Fibroblast of the aortic adventitia (primary cell): Measurements from ENCODE around the gene TEX38. TPM values are rescaled to one million over a fixed set of nuclear protein-coding genes. Genes with fewer than 3 reads are reported as not detected.
A peak's percentile ranks its signal among the peaks of the same experiment; 100 is the strongest.

Source experiments
- DNase-seq: peaks from one replicate; pipeline ENCODE4 v3.0.0-alpha.2; 2010; ENCODE audit warnings: low read depth
- H3K4me3 ChIP-seq: 2 replicates; pipeline ENCODE4 v1.5.1; 2011; ENCODE audit warnings: low read depth, mild to moderate bottlenecking, control low read depth, low read length, moderate library complexity
- CTCF ChIP-seq: IDR thresholded peaks from 2 replicates; pipeline ENCODE4 v1.5.1; 2011; ENCODE audit warnings: mild to moderate bottlenecking, low read length, control low read depth, inconsistent platforms; ENCODE audit not compliant: insufficient read depth
- total RNA-seq: library from RNA; depleted of rRNA; stranded (reverse); fragments of >200 nt; gene quantifications from 2 replicates; pipeline ENCODE4 v1.2.3, GENCODE V29; 2012; ENCODE audit warnings: low replicate concordance

TEX38 gene
- total RNA-seq, 1 donor, result not detected

- DNase-seq, result no peak
- TF ChIP-seq CTCF, result no peak
Observed at GRCh38 chr1:46686255-46686654, 14.6 kb downstream of the TEX38 start.

GRCh38 chr1:46687093-46687659 lies 15.5 kb downstream of the TEX38 start:
- H3K4me3 ChIP-seq, result no peak overlapping the region
- DNase-seq, result peak; percentile 89
- no peak for TF ChIP-seq CTCF

More at GRCh38 chr1:46686255-46686654, 14.6 kb downstream of the TEX38 start:
- H3K4me3 ChIP-seq, result no peak overlapping the region

DNA sequence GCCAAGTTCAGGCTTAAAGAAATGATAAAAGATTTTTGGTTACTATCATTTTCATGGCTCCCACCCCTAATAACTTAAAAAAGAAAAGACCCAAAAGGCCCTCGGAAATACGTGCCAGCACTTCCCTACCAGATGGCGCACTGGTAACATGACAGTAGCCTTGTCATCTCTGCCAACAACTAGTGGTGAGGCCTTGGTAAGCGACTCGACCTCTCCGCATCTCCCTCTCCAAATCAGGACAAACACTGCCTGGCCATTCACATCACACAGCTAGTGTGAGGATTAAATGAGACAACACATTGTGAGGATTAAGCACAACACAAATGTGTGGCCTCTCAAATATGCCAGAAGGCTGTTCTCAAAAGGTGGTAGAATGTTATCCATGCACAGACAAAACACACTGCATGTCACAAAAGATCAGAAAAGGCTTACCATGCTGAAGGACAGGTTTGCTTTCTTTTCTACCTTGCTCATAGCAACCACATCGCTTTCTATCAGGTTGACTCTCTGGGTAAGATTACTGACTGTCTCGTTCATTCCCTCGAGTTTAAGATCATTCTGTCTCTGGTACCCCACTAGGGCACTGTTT lies 16.4 kb downstream of the TEX38 start:
- no peak for DNase-seq
- no peak for TF ChIP-seq CTCF
- H3K4me3 ChIP-seq, result no peak overlapping the region

GRCh38 chr1:46689356-46689755 lies 17.7 kb downstream of the TEX38 start:
- H3K4me3 ChIP-seq, result no peak overlapping the region
- no peak for TF ChIP-seq CTCF
- DNase-seq, result no peak

GRCh38 chr1:46689897-46690296 lies 18.2 kb downstream of the TEX38 start:
- no peak for TF ChIP-seq CTCF
- no peak overlapping the region for H3K4me3 ChIP-seq
- no peak for DNase-seq

DNA sequence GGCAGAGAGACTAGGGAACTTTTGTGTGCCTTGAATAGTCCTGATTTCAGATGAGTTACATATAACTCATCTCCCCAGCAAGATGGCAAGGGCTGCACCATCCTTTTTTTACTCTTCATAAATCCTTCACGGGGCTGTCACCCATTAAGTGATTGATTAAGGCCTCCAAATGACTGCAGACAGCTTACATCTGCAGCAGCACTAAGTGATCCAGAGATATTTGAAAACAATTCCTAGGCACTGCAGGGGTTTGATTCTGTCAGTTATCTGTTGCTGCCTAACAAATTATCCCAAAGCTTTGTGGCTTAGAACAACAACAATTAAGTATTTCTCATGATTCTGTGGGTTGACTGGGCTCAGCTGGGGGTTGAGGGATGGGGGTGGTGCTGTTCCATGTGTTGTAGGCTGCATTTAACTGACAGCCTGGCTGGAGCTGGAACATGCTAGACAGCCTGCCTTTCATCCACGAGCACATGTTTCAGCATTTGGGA lies 19.3 kb downstream of the TEX38 start:
- no peak for DNase-seq

More for the DNA sequence above, 19.3 kb downstream of the TEX38 start:
- H3K4me3 ChIP-seq, result no peak overlapping the region
- TF ChIP-seq CTCF, result no peak
